Stimulated activated CD4-positive, alpha-beta T cell treated with anti-CD3 and anti-CD28 coated beads, Interleukin-12 subunit alpha, Interleukin-12 subunit beta, amount 100 ng/mL, for 4 hours (primary cell): ENCODE results near the gene MTOR.
"Not testable (repeated sequence)": the region's sequence is repeated elsewhere in the genome, so short reads cannot be mapped to it uniquely, and the experiment has no call there.

ENCODE experiments used
- DNase-seq: peaks from one replicate; pipeline ENCODE4 v3.0.0-alpha.2; 2020

The MTOR gene

DNA sequence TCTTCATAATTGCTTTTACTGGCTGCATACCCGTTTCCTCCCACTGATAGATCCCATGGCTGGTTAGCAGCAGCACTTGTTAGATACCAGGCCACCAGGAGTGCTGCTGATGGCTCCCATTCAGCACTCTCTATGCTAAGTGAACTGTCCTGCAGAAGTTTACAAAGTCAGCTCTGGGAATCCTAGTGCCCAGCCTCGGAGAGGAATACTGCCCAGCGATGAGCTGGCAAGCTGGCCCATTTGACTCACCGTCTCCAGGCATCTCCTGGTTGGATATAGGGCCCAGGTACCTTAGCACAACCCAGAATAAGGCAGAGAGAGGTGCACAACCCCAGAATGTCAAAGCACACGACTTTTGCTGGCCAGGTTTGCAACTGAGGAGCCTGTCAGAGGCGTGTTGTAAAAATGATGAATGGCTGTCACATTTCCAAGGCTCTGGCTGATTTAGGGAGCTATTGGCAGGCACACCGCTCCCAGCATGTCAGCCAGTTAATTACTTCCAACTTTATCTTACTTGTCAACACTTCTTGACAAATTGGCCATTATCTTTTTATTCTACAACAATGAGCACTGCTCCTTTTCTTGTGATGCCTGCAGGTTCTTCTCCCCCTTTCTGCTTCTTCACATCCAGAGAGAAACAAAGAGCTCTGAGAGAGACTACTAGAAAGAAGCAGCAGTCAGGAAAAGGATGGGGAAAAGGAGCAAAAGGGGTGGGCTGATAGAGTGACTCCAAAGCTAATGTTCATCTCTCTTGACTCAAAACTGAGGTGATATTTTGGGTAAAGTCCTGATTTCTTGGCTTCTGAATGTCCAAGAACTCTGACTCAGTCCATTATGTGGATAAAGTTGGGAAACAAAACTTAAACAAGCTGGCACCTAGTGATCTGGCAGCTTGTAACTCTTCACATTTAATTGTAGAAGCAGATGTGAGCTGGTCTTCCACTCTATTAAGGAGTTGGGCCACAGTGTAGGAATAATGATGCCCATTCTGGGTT is 84.0 kb downstream of the MTOR start:
- no peak for DNase-seq

DNA sequence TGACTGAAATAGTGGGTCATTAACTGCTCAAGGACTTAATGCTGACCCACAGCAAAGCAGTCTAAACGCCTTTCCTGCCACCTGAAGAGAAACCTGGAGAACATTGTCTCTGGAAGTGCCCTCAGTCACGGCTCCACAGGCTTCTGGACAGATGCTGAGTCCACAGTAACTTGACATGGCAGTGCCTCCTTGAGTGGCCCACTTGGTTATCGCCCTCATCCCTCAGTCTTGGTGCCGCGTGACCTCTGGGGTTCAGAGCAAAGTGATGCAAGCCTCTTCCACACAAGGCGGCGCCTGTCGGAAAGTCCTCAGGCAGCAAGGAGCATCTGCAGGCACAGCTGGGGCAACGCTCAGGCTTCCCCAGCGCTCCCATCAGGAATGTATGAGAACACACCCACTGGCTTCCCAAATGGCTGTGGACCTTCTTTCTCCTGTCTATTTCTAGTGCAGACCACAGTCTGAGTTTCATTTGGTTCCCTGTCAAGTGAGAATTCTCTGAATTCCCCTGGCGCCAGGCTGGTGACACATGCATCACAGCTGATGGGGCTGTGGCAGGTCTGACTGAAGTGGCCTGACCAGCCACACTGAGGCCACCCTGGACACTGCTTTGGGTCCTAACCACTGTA is 86.2 kb downstream of the MTOR start:
- no peak for DNase-seq

DNA sequence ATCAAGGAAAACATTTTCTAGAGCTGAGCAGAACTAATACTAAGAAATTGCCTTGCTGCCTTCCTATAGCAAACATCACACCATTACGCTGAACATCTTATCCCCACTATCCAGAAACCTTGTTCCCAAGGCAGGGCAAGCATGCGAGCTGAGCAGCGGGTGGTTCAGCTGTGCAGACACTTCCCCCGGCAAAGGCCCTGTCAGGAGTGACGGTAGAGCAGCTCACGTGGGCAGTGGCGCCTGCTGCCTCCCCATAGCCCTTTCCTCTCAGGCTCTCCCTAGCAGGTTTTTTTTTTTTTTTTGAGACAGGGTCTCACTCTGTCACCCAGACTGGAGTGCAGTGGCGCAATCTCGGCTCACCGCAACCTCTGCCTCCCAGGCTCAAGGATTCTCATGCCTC is 86.9 kb downstream of the MTOR start:
- no peak for DNase-seq

DNA sequence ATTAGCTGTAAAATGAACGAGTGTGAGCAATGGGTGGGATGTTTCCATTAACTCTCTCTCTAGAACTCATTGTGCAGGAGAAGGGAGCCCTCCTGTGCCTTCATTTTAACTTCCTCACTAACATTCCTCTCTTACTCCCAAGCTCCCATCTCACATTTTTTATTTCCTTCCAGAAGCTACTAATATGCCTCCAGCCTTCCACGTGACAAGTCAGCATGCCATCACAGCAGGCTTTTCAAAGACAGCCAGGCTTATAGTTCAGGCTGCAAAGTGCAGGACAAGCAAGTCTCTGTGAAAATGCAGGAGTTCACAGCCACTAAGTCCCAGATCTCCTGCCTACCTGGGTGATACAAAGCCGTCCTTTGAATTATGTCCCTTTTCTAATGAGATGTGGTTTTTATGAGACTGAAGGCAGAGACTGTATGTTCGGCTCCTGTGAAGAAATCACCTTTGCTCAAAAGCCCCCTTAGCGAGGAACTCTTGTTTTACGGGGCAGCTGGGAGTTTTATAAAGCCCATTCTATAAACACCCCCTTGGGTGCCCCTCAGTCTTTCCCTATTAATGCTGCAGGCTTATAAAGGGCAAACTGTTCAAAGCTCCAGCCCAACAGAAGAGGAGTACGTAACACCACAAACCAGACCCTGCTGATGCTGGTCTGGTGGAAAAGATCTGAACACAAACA is 87.9 kb downstream of the MTOR start:
- DNase-seq: no peak

DNA sequence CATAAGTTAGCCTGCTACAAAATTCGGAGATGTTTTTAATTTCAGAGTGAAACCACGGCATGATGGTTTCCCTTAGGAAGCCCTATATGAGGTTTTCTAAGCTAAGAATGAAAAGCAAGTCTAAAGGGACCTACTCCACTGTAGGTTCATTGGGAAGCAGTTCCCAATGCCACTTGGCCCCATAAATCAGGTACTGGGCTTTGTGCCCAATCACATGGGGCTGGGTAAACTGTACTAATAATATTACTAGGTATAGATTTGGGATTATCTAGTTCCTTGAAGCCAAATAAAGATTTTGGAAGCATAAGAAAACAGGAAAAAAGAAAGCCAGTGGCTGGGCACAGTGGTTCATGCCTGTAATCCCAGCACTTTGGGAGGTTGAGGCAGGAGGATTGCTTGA is 92.2 kb downstream of the MTOR start:
- DNase-seq: no peak

DNA sequence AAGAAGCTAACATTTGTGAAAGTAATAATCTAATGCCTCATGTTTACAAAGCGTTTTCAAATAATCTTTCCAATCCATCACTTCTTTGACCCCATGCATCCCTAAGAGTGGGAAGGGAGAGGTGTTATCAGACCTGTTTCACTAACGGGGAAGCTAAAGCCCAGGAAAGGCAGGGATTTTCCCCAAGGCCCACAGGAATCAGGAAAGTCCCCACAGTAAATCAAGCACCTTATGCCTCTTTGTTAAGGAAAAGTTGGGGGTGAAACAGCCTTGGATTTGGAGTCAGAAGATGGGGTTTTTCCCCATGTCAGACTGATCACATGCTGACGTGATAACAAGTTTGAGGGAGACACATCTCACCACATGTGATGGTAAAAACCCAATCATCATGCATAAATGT is 93.1 kb downstream of the MTOR start:
- DNase-seq: no peak

DNA sequence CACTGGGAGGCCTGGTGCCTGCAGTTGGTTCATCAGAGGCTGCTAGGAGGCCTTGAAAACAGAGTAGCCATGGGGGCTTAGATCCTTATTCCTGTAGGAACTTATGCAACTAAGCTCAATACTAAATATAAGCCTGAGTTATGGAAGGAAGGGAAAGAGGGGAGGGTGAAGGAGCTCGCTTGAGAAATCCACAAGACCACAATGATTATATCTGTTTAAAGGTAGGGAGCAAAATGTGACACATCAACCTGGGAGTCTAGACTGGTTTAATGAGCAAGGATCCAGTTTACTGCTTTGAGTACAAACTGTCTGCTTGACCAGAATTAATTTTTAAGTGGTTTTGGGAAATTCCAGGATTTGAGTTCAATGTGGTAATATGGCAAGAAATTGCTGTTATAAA is 93.6 kb downstream of the MTOR start:
- no peak for DNase-seq

DNA sequence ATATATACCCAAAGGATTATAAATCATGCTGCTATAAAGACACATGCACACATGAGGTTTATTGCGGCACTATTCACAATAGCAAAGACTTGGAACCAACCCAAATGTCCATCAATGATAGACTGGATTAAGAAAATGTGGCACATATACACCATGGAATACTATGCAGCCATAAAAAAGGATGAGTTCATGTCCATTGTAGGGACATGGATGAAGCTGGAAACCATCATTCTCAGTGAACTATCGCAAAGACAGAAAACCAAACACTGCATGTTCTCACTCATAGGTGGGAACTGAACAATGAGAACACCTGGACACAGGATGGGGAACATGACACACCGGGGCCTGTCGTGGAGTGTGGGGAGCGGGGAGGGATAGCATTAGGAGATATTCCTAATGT is 95.6 kb downstream of the MTOR start:
- DNase-seq: not testable (repeated sequence)

DNA sequence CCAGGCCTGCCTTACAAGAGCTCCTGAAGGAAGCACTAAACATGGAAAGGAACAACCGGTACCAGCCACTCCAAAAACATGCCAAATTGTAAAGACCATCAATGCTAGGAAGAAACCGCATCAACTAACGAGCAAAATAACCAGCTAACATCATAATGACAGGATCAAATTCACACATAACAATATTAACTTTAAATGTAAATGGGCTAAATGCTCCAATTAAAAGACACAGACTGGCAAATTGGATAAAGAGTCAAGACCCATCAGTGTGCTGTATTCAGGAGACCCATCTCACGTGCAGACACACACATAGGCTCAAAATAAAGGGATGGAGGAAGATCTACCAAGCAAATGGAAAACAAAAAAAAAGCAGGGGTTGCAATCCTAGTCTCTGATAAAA is 99.6 kb downstream of the MTOR start:
- DNase-seq: not testable (repeated sequence)

DNA sequence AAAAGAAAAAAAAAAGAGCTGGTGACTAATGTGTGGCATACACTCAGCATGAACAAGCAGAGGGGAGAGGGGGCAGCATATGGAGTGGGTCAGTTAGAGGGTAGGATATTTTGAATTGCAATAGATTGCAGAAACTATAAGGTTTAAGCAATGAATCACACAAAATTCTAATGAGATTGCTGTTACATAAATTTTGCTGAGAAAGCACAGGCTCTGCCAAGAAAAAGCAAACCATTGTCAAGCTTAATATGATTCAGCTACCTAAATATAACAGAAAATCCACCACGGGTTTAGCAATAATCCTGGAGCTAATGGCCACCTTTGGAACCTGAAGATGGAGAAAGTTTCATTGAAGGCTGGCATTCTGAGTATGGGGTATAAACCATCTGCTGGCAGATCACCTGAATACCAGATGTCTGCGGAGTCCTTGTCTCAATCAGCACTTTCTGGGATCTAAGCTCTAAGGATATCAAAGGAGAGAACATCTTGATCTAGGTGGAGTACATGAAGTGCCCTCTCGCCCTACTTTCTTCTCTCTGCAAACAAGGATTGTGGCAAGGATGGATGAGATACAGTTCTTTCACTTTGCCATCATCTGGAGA is 103.5 kb downstream of the MTOR start:
- DNase-seq: no peak

DNA sequence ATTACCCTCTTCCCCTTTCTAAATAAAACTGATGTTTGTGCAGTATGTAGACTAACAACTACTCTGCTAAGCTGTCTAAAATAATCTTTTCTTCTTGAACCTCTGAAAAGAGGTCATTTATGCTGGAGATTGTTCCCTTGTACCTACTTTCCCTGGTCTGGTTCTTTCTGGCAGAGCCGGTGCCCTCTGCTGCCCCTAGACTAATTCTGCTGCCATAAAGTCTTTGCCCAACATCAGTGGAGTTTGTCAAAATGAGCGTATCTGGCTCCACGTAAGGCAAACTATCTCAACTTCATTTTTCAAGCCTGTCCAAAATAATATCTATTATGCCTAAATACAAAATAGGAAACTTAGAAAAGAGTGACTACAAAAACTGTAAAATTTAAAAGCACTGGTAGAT is 104.1 kb downstream of the MTOR start:
- no peak for DNase-seq

DNA sequence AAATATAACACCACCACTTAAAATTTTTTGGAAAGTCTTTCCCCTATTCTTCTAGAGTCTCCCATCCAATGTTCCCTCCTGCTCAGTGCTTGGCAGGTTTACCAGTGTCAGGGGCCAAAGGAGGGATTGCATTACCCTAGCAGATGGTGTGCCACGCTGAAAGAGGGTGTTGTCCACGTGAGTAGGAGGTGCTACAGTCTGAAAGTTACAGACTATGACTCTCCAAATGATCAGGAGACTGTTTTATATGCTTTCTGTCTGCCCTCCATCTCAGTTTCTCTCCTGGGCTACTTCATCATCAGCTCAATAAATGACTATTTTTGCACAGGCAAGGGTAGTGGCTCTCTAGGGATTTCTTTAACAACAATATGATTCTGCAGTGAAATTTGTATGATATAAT is 104.5 kb downstream of the MTOR start:
- DNase-seq: no peak

DNA sequence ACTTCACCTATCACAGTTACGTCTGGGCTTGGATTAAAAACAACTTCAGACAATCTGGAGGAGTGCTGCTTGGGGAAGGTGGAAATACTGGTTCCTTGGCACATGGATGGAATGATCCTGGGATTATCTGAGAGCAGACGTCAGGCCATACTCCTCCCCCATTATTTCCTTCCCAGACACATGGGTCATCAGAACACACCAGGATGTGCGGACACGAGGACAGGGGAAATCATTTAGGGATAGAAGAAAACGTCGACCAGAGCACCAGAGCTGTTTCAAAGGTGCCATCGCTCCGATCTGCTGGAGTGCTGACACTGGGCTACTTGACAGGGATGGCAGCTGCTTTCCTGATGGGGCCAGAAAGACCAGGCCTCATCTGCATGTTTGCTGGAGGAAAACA is 105.0 kb downstream of the MTOR start:
- DNase-seq: no peak

DNA sequence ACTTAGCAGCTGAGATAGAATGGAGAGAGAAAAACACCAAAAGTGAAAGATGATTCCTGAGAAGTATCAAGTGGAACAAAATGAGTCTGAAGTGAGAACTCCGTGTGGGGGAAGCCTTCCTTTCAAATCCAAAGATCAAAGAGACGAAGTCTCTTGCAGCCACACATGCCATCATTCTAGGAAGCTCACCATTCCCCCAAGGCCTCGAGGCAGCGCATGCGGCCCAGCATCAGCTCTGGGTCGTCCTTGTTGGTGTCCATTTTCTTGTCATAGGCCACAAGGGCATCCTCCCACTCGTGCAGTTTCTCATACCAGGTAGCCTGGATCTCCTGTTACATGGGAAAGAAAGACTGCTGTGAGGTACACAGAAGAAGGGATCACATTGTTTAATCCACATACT is 105.4 kb downstream of the MTOR start:
- DNase-seq: peak; percentile 6

DNA sequence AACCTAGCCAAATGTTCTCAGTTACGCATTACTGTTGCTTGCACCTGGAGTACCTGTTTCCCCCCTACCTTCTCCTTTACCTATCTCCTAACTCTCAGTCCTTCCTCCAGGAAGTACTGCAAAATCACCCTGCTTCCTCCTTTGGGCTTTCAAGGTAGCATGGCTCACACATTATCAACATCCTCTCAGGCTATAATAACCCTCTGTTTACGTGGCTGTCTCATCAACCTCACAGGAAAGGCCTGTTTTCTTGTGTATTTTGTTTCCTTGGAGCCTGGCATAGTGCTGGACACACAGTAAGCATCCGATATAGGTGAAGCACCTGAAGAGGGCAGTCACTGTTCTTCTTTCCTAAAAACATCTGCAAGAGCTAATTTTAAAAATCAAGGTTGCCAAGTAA is 105.9 kb downstream of the MTOR start:
- DNase-seq: no peak

DNA sequence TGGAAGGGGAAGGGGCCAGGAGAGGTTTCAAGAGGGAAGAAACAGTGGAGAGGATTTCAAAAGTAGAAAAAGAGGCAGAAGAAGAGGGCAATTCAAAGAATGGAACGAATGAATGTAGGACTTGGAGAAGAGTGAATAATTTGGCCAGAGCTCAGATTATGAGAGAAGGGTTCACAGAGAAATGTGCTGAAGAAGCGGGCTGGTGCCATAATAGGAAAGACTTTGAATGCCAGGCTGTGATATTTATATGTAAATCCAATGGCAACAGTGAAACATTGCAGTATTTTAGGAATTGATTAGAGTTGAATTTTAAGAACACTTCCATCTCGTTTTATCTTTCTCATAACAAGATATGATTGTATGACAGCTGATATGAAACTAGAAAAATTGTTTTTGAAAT is 109.2 kb downstream of the MTOR start:
- DNase-seq: no peak

DNA sequence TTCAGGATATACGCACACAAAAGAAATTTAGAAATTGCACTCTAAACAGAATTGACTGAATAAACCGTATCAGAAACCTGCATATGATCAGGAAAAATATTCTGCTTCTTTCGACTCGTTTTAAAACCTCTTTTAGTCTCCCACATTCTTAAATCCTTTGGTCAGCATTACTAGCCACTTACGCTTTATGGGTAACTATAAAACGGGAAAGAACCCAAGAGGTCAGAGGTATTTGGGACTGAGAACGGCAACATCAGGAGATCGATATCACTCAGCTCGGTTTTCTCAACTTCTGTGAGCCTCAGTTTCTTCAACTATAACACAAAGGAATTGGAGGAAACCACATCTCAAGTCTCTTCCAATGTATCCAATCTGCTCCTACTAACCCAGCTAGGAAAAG is 109.6 kb downstream of the MTOR start:
- no peak for DNase-seq

DNA sequence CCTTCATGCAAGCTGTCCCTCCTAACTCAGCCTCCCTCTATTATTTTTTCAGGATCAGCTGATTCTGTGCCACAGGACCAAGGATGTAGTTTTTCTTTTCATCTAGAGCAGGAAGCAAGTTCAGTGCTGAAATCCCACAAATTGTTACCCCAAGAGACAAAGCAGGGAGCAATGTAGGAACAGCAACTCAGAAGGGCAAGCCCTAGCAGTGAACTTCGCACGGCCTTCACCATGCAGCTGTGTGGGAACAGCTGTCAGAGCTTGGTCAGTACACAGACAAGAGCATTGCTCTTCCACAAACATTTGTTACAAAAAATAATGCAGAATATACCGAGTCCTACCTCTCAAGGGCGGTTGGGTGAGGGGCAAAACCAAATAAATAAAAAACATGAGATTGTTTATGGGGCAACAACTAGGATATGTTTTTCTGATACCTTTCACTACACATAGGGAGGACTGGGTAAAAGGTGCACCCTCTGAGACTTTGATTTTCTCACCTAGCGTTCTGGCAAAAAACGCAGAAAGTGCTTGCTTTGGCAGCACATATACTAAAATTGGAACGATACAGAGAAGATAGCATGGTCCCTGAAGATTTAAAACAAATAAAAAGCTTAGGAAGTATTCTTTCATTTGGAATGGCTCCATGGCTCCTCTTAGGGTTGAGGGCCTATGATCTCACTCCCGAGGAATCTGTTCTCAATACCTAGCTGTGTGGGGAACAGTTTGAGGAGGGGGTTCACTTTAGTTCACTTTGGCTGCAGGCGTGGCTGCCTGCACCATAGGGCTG is 110.3 kb downstream of the MTOR start:
- no peak for DNase-seq

DNA sequence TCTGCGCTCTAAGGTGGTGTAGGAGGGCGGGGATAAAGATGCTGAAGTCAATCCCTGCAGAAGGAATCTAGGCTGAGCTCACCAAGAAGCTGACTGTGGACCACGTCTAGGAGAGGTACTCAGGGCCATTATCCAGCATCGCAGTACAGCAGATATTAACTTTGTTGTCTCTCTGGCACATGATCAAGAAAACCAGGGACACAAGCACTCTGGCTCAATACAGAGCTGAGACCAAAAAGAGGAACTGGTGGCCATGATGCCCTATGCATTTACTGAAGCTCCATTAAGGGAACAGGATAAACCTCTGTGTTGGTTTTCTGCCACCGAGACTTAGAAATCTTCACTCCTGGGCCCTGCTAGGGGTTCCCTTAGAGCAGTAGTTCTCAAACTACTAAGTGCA is 111.2 kb downstream of the MTOR start:
- DNase-seq: no peak

DNA sequence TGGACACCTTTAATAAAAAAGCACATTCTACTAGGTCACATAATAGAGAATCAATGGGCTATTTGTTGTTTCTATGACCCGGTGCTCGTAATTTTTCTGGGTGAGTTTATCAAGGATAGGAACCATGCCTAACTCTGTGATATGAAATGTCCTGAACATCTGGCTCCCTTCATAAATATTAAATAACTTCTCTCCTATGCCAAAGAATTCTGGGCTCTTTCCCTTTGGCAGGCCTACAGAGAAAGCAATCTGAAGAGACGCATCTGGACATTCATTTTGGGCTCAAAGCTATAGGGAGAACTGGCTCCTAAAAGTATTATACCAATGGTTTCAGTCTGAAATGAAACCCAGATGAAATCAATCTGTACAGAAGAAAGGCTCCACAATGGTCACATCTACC is 112.0 kb downstream of the MTOR start:
- DNase-seq: no peak

DNA sequence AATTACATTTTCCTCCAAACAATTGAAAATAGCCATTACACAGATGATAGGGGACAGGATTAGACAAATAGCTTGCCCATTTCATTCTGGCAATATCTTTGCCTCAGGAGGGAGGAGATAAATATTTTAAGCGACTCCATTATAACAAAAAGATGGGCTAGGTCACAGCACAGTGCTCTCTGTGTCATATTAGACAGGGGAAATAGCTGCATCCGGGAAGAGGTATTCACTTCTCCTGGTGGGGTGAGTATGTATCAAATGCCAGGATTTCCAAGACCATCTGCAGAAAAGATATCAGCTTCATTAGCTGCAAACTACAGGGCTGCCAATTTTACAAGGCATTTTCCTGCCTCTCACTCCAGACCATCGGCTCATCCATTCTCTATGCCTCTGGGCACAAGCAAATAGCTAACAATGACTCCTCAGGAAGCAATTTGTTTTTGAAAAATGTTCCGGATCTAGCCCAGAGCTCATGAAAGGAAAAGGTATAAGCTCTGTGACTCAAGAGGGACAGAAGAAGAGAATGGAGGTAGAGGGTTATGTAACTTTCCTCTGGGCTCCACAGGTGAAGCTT is 115.1 kb downstream of the MTOR start:
- DNase-seq: no peak

DNA sequence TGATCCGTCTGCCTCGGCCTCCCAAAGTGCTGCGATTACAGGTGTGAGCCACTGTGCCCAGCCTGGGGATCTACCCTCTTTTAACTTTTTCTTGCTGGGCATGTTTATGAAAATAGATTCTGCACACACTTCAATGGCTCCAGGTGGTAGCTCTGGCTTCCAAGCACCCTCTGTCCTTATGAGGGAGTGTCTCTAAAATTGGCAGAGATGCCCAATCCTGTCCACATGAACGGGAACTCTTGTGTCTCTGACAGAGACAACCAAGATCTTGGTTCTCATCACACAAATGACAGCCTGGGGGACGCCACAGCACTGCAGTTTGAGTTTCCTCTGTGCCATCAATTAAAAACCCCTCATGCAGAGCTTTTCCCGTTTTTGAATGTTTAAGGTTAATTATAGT is 116.6 kb downstream of the MTOR start:
- DNase-seq: no peak
